Bronchial epithelial cell (primary cell): Measurements from ENCODE around the gene USF2. TPM values are rescaled to one million over a fixed set of nuclear protein-coding genes. Genes with fewer than 3 reads are reported as not detected.
A peak's percentile ranks its signal among the peaks of the same experiment; 100 is the strongest.

Source experiments
- DNase-seq: peaks from one replicate; pipeline ENCODE4 v3.0.0-alpha.2; 2010; ENCODE audit warnings: low read depth
- FAIRE-seq: peaks from 2 replicates; lab custom pipeline; 2011; peaks lifted over from hg19 to GRCh38; lab: Jason Lieb, UNC
- H3K27me3 ChIP-seq: 2 replicates; pipeline ENCODE4 v1.5.1; 2011; ENCODE audit warnings: low read length; ENCODE audit not compliant: control insufficient read depth, insufficient read depth
- H3K36me3 ChIP-seq: 2 replicates; pipeline ENCODE4 v1.5.1; 2011; ENCODE audit warnings: low read length; ENCODE audit not compliant: control insufficient read depth, insufficient read depth
- H3K4me3 ChIP-seq: 2 replicates; pipeline ENCODE4 v1.5.1; 2011; ENCODE audit warnings: mild to moderate bottlenecking, low read depth, low read length, control low read depth
- total RNA-seq: library from RNA; depleted of rRNA; stranded (reverse); fragments of >200 nt; gene quantifications from 2 replicates; pipeline ENCODE4 v1.2.1, GENCODE V29; 2014
- TF ChIP-seq, protein P1 (sequence below): IDR thresholded peaks from 2 replicates; pipeline ENCODE4 v1.5.1; 2011; ENCODE audit warnings: mild to moderate bottlenecking, moderate library complexity, low read length, control low read depth, inconsistent platforms; ENCODE audit not compliant: insufficient read depth, severe bottlenecking

Gene USF2
- total RNA-seq, 1 donor from 2014 or later, result 60.8 TPM

DNA sequence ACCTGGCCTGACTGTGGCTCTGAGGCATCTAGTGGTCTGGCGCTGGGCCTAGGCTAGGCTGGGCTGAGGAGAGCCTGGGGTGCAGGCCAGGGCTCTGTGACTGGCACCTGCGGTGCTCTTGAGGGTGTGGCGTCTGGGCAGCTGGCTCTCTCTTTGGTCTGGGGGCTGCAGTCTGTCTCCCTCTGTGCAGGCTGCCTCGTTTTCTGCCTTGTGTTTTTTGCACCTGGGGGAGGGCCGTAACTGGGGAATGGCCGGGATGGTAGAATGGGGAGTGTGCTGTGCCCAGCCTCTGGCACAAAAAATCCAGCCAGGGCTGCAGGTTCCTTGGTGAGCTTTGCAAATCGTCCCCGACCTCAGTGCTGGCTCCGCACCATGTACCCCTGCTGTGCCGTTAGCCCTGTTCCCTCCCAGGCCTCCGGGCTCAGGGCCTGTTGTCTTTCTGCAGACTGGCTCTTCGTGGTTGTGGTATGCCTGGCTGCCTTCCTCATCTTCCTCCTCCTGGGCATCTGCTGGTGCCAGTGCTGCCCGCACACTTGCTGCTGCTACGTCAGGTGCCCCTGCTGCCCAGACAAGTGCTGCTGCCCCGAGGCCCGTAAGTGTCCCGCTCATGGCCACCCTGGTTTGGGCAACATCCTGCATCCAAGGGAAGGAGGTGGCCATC is 6.5 kb upstream of the USF2 start:
- Histone ChIP-seq H3K4me3 (no peak overlapping the region), H3K27me3 (no peaks in the 10 kb centered on the region), H3K36me3 (peaks cover 24% of the 10 kb centered on the region)
- no peak for DNase-seq
- no peak for FAIRE-seq
- TF ChIP-seq, protein P1, sequence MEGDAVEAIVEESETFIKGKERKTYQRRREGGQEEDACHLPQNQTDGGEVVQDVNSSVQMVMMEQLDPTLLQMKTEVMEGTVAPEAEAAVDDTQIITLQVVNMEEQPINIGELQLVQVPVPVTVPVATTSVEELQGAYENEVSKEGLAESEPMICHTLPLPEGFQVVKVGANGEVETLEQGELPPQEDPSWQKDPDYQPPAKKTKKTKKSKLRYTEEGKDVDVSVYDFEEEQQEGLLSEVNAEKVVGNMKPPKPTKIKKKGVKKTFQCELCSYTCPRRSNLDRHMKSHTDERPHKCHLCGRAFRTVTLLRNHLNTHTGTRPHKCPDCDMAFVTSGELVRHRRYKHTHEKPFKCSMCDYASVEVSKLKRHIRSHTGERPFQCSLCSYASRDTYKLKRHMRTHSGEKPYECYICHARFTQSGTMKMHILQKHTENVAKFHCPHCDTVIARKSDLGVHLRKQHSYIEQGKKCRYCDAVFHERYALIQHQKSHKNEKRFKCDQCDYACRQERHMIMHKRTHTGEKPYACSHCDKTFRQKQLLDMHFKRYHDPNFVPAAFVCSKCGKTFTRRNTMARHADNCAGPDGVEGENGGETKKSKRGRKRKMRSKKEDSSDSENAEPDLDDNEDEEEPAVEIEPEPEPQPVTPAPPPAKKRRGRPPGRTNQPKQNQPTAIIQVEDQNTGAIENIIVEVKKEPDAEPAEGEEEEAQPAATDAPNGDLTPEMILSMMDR, result no peak

GRCh38 chr19:35264268-35265125 is 4.3 kb upstream of the USF2 start:
- TF ChIP-seq, protein P1, result no peak
- no peaks in the 10 kb centered on the region for H3K27me3 ChIP-seq
- H3K36me3 ChIP-seq, result peaks cover 20% of the 10 kb centered on the region
- FAIRE-seq (peak; percentile 64), DNase-seq (no peak)
- H3K4me3 ChIP-seq, result no peak overlapping the region

DNA sequence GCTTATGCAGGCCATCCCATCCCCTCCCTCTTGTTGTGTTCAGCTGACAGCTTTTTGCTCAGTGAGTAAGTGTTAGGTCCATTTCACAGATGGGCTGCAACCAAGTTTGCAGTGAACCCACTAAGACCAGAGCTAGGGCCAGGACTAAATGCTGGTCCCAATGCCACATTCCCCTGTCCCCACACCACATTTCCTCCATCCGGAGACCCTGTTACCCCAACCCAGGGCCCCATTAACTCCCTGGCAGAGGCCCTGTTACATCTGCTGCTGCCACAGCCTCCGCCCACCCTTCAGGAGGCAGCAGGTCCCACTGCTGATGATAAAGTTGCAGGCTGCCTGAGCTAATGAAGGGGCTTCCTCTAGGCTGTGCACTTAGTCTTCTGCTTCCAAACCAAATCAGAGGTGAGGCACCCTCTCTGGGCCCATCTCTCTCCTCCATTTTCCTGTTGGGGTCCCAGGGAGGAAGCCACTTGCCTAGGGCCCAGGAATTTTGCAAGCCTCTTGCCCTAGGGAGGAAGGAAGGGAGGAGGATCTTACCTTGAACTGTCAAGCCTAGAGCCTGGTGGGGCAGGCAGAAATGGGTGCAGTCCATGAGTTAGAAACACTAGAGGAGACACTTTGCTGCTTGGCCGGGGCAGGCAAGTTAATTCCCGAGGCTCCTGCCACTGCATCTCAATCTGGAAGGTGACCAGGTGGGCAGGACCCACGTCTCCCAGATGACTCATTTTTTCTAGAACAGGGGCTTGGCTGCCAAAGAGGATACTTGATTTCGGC is 3.4 kb upstream of the USF2 start:
- FAIRE-seq (no peak), DNase-seq (peak; percentile 29)
- no peaks in the 10 kb centered on the region for H3K27me3 ChIP-seq
- TF ChIP-seq, protein P1, result no peak
- H3K4me3 ChIP-seq, result no peak overlapping the region
- peaks cover 20% of the 10 kb centered on the region for H3K36me3 ChIP-seq

GRCh38 chr19:35265900-35266519 is 2.8 kb upstream of the USF2 start:
- TF ChIP-seq, protein P1, result no peak
- Histone ChIP-seq H3K4me3 (no peak overlapping the region), H3K36me3 (peaks cover 24% of the 10 kb centered on the region), H3K27me3 (no peaks in the 10 kb centered on the region)
- DNase-seq, result no peak
- no peak for FAIRE-seq

GRCh38 chr19:35266520-35267352 is 2.0 kb upstream of the USF2 start:
- TF ChIP-seq, protein P1, result no peak
- Histone ChIP-seq H3K27me3 (no peaks in the 10 kb centered on the region), H3K4me3 (peak overlapping the region; percentile 55), H3K36me3 (peaks cover 27% of the 10 kb centered on the region)
- FAIRE-seq, result no peak
- no peak for DNase-seq
